C4-2B (cell line): ENCODE data around the gene ATG7.

Source experiments
- CTCF ChIP-seq: fragments of 450-650 bp; conservative IDR thresholded peaks from 2 replicates; pipeline ENCODE4 v1.5.1; 2017; ENCODE audit warnings: mild to moderate bottlenecking
- ZFX ChIP-seq: fragments of 450-650 bp; IDR thresholded peaks from 2 replicates; pipeline ENCODE4 v1.6.1; 2017

- no peak for TF ChIP-seq CTCF
- no peak for TF ChIP-seq ZFX
Observed at GRCh38 chr3:11282250-11283138, 10.3 kb downstream of the ATG7 start.
